ENCODE data around the gene ST6GAL1.

GRCh38 chr3:187084580-187084979, 154.3 kb downstream of the ST6GAL1 start:
- TF ChIP-seq IRF3 (IDR thresholded peaks at IDR 0.05; ENCODE audit: low read depth, low read length) (no peak), EP300 (IDR thresholded peaks at IDR 0.05; ENCODE audit: borderline replicate concordance in 1 of 2, low read depth in 1 of 2, low read length in 1 of 2) (no peak), CTCF (IDR thresholded peaks at IDR 0.05) (no peak), POLR2AphosphoS5 (IDR thresholded peaks at IDR 0.05; ENCODE audit: low read depth, low read length) (no peak), YY1 (IDR thresholded peaks at IDR 0.05; ENCODE audit: low read depth) (no peak), REST (IDR thresholded peaks at IDR 0.05; ENCODE audit: low read depth, low read length) (no peak), RXRA (IDR thresholded peaks at IDR 0.05; ENCODE audit: borderline replicate concordance, low read depth) (no peak), JUND (IDR thresholded peaks at IDR 0.05) (no peak), TAF1 (IDR thresholded peaks at IDR 0.05; ENCODE audit: borderline replicate concordance, low read depth, low read length) (no peak), NRF1 (IDR thresholded peaks at IDR 0.05; ENCODE audit: low read depth, low read length) (no peak), MAX (IDR thresholded peaks at IDR 0.05; ENCODE audit: low read depth) (no peak), GABPA (IDR thresholded peaks at IDR 0.05; ENCODE audit: low read depth) (no peak), GATA2 (CRISPR knock-in tag; IDR thresholded peaks at IDR 0.05) (no peak)

Data from SK-N-SH (cell line).